Measurements from ENCODE around the gene CBLN2. TPM values are rescaled to one million over a fixed set of nuclear protein-coding genes. Genes with fewer than 3 reads are reported as not detected.

CBLN2 gene
- total RNA-seq, result 1 to 10 TPM; 1.3 to 2.7 TPM

DNA sequence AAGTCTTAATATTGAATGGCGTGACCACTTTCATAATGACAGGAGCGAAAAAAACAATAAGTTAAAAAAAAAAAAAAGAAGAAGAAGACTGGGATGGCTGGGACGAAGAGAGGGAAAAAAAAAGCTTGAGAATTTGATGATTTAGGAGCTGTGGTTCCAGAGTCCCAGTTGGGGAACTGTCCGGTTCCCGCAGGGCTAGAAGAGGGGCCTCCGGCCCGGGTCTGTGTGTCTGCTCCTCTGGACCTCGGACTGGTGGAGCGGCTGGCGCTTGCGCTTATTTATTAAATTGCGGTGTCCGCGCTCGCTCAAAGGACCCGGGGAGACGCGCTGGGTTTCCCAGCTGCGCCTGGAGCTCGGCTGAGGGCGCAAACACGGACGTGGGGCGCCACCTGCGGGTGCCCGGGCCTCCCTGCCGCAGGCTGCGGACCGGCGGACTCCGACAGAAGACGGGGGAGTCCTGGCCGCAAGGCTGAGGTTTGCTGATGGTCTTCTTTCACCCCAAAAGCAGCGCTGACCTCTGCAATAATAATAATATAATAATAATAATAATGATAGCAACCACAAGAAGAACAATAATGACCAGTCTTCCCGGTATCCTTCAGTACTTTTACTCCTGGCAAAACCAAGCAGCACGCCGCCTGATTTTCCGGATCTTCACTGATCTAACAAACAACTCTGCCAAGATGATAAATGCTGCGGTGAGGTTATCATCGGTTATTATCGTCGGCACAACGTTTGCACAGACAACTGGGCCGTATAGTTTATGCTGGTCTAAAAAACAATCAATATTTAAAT is at the start of gene CBLN2:
CBLN2 (minus strand) TSS at position 251 of the 795 bp plus-strand sequence. CDS start 2,182 bp downstream, outside the sequence.
- Histone ChIP-seq H3K4me3 (peak within 1 kb of the TSS in 1 of 2 donors; percentile 32), H3K27ac (no peak within 1 kb of the TSS), H3K27me3 (peaks cover 7 to 8% of the 10 kb centered on the region in 2 donors), H3K9me3 (no peaks in the 10 kb centered on the region), H3K36me3 (no peaks in the 10 kb centered on the region), H3K4me1 (peaks cover 0 to 18% of the 10 kb centered on the region in 2 donors)
- TF ChIP-seq, protein P1, sequence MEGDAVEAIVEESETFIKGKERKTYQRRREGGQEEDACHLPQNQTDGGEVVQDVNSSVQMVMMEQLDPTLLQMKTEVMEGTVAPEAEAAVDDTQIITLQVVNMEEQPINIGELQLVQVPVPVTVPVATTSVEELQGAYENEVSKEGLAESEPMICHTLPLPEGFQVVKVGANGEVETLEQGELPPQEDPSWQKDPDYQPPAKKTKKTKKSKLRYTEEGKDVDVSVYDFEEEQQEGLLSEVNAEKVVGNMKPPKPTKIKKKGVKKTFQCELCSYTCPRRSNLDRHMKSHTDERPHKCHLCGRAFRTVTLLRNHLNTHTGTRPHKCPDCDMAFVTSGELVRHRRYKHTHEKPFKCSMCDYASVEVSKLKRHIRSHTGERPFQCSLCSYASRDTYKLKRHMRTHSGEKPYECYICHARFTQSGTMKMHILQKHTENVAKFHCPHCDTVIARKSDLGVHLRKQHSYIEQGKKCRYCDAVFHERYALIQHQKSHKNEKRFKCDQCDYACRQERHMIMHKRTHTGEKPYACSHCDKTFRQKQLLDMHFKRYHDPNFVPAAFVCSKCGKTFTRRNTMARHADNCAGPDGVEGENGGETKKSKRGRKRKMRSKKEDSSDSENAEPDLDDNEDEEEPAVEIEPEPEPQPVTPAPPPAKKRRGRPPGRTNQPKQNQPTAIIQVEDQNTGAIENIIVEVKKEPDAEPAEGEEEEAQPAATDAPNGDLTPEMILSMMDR (IDR thresholded peaks at IDR 0.05), result peak in 1 of 2 donors; percentile 65
- no peak for DNase-seq (ENCODE audit: low spot score)

DNA sequence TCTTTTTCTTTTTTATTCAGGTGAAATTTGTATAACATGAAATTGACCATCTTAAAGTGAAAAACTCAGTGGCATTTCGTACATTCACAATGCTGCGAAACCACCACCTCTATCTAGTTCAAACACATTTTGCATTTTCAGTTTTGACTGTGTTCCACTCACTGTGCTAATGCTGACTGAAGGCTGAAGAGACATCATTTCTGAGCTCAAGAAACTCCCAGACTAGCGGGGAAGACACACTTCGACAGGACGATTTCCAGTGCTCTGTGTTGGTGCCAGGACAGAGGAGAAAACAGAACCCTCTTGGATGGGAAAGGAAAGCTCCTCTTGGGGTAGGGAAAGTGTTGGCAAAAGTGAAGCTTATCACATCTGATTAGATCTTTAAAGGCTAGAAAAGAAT is 44.2 kb upstream of the CBLN2 start:
- DNase-seq (ENCODE audit: low spot score), result no peak
- Histone ChIP-seq H3K36me3 (no peaks in the 10 kb centered on the region), H3K27ac (no peak overlapping the region), H3K9me3 (no peaks in the 10 kb centered on the region), H3K27me3 (no peaks in the 10 kb centered on the region), H3K4me1 (no peaks in the 10 kb centered on the region), H3K4me3 (no peak overlapping the region)
- TF ChIP-seq, protein P1 (IDR thresholded peaks at IDR 0.05), result no peak

DNA sequence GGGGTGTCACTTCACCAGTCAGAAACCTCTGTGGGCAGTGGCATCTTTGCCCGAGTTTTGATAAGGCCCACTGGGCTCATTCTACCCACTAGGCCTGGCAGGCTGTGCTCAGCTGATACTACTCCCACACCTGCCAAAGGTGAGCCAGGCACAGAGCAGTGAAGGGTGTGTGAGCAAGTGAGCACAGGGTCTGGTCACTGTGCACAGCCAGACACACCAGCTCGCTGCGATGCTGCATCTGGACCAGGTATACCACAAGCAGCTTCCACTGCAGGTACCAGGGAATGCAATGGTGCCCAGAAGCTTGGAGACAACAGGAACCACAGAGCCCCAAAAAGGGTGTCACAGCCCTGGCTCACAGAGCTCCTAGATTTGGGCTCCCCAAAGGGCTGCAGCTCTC is 40.6 kb upstream of the CBLN2 start:
- H3K27ac ChIP-seq, result no peak overlapping the region
- H3K4me3 ChIP-seq, result no peak overlapping the region
- no peak for DNase-seq (ENCODE audit: low spot score)
- TF ChIP-seq, protein P1 (IDR thresholded peaks at IDR 0.05), result no peak
- H3K27me3 ChIP-seq, result no peaks in the 10 kb centered on the region
- H3K4me1 ChIP-seq, result no peaks in the 10 kb centered on the region
- H3K36me3 ChIP-seq, result no peaks in the 10 kb centered on the region
- no peaks in the 10 kb centered on the region for H3K9me3 ChIP-seq

DNA sequence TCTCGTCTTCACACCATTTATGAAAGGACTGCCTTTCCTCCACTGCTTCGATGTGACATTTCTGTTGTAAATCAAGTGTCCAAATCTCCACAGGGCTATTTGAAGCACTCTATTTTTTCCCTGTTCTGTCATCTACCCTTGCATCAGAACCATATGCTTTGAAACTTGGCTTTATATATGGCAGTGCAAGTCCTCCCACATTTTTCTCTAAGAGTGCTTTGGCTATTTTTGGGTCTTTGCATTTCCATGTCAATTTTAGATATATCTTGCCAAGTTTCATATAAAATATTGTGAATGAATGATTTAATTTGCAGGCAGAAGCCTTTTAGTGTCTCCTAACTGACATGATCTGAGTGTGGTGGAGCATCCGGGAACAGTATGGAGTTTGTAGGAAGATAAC is 37.8 kb upstream of the CBLN2 start:
- H3K36me3 ChIP-seq, result no peaks in the 10 kb centered on the region
- no peaks in the 10 kb centered on the region for H3K4me1 ChIP-seq
- TF ChIP-seq, protein P1 (IDR thresholded peaks at IDR 0.05), result no peak
- no peaks in the 10 kb centered on the region for H3K27me3 ChIP-seq
- no peaks in the 10 kb centered on the region for H3K9me3 ChIP-seq
- H3K27ac ChIP-seq, result no peak overlapping the region
- DNase-seq (ENCODE audit: low spot score), result no peak
- no peak overlapping the region for H3K4me3 ChIP-seq

DNA sequence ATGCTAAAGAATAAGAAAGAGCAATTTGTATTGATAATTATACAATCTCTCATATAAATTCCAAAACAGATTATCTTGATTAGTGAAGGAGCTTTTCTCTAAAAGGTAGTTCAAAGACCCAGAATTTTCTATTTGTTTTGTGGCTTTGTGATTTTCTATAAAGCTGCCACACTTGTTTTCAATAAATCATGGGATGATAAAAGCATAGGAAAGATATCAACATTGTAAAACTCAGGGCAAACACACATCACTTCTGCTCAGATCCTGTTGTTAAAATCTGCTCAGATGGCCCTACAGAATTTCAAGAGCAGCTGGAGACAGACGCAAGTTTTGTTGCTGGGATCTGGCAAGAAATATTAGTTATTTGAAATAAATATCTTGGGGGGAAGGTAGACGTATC is 28.8 kb upstream of the CBLN2 start:
- no peak for DNase-seq (ENCODE audit: low spot score)
- Histone ChIP-seq H3K4me1 (no peaks in the 10 kb centered on the region), H3K36me3 (no peaks in the 10 kb centered on the region), H3K4me3 (no peak overlapping the region), H3K9me3 (no peaks in the 10 kb centered on the region), H3K27ac (no peak overlapping the region), H3K27me3 (no peaks in the 10 kb centered on the region)
- TF ChIP-seq, protein P1 (IDR thresholded peaks at IDR 0.05), result no peak
